Measurements from ENCODE around the gene CALU.
A peak's percentile ranks its signal among the peaks of the same experiment; 100 is the strongest.

The CALU gene

DNA sequence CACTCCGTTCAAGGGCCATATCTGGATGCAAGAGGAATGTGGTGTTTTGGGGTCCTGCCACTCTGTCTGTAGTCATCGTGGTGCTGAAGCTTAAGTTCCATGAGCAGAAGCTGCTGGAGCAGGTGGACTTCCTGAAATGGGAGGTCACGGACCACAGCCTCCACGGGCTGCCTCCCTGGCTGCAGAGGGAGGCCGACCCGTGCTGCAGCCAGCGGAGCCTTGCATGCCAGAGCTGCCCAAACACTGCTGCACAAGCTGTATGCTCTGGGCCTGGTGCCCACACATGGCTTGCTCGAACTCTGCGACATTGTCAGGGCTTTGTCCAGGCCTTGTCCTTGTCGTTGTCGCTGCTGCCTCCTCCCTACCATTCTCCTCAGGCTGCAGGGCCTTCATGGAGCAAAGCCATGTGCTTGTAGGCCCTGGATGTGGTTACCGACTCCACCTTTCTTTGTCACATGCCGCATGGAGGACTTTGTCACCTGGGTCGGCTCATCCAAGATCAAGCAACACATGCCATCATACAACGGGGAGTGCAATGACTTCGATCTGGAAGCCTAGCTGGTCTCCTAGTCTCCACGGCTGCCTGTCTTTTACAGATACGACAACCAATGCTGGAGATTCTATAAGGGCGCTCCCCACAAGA, 45.7 kb upstream of the CALU start:
- Histone ChIP-seq H3K9me2 (replicated peaks; ENCODE audit: insufficient read depth, low read length) (no peaks in the 10 kb centered on the region), H3K4me2 (ENCODE audit: low read depth, low read length, poor library complexity, severe bottlenecking) (no peak overlapping the region), H3K36me3 (ENCODE audit: low read length) (no peaks in the 10 kb centered on the region), H3K27me3 (ENCODE audit: low read length) (no peaks in the 10 kb centered on the region; the same call in 1 of the 2 replicates), H4K20me1 (ENCODE audit: low read depth, low read length) (no peaks in the 10 kb centered on the region), H3K9ac (ENCODE audit: low read length) (no peak overlapping the region), H3K79me2 (ENCODE audit: insufficient read depth, low read length) (no peaks in the 10 kb centered on the region), H3K4me3 (ENCODE audit: insufficient read depth, low read length, poor library complexity, severe bottlenecking) (no peak overlapping the region), H3F3A (ENCODE audit: insufficient read depth) (no peaks in the 10 kb centered on the region), H3K27ac (ENCODE audit: low read depth, low read length) (no peak overlapping the region), H3K9me3 (ENCODE audit: insufficient read depth, low read length) (no peaks in the 10 kb centered on the region), H2AFZ (ENCODE audit: low read depth, low read length, severe bottlenecking) (no peak overlapping the region)
- TF ChIP-seq EZH2phosphoT487 (conservative IDR thresholded peaks at IDR 0.05; ENCODE audit: low read length): no peak
- TF ChIP-seq, protein P1, sequence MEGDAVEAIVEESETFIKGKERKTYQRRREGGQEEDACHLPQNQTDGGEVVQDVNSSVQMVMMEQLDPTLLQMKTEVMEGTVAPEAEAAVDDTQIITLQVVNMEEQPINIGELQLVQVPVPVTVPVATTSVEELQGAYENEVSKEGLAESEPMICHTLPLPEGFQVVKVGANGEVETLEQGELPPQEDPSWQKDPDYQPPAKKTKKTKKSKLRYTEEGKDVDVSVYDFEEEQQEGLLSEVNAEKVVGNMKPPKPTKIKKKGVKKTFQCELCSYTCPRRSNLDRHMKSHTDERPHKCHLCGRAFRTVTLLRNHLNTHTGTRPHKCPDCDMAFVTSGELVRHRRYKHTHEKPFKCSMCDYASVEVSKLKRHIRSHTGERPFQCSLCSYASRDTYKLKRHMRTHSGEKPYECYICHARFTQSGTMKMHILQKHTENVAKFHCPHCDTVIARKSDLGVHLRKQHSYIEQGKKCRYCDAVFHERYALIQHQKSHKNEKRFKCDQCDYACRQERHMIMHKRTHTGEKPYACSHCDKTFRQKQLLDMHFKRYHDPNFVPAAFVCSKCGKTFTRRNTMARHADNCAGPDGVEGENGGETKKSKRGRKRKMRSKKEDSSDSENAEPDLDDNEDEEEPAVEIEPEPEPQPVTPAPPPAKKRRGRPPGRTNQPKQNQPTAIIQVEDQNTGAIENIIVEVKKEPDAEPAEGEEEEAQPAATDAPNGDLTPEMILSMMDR (IDR thresholded peaks at IDR 0.05; ENCODE audit: insufficient read depth, low read length, poor library complexity, severe bottlenecking): no peak

DNA sequence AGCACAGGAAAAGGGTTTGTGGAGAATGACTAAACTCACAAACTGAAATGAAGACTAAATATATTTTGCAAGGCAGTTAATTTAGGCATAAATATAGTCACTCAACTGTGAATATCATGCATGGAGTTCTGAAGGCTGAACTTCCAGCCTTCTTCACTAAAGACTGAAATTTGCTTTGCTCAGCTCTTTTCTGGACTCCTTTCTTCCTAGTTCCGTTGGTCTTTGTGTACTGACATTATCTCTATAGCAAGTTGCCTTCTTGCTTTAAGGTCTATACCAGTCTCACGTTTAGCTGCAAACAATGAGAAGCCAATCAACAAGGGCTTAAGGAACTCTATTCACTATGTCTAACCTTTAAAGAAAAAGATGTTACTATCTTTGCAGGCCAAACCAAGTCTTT, 44.4 kb upstream of the CALU start:
- Histone ChIP-seq H2AFZ (ENCODE audit: low read depth, low read length, severe bottlenecking) (no peak overlapping the region), H3K4me2 (ENCODE audit: low read depth, low read length, poor library complexity, severe bottlenecking) (no peak overlapping the region), H3K79me2 (ENCODE audit: insufficient read depth, low read length) (no peaks in the 10 kb centered on the region), H4K20me1 (ENCODE audit: low read depth, low read length) (no peaks in the 10 kb centered on the region), H3K4me3 (ENCODE audit: insufficient read depth, low read length, poor library complexity, severe bottlenecking) (no peak overlapping the region), H3F3A (ENCODE audit: insufficient read depth) (no peaks in the 10 kb centered on the region), H3K27me3 (ENCODE audit: low read length) (peaks cover 2% of the 10 kb centered on the region; the same call in 1 of the 2 replicates), H3K36me3 (ENCODE audit: low read length) (no peaks in the 10 kb centered on the region), H3K9me2 (replicated peaks; ENCODE audit: insufficient read depth, low read length) (no peaks in the 10 kb centered on the region), H3K27ac (ENCODE audit: low read depth, low read length) (no peak overlapping the region), H3K9ac (ENCODE audit: low read length) (no peak overlapping the region), H3K9me3 (ENCODE audit: insufficient read depth, low read length) (no peaks in the 10 kb centered on the region)
- TF ChIP-seq, protein P1 (IDR thresholded peaks at IDR 0.05; ENCODE audit: insufficient read depth, low read length, poor library complexity, severe bottlenecking): no peak

- Histone ChIP-seq H3K27me3 (ENCODE audit: low read length) (peaks cover 4% of the 10 kb centered on the region; the same call in 1 of the 2 replicates), H2AFZ (ENCODE audit: low read depth, low read length, severe bottlenecking) (peak overlapping the region; percentile 96), H3K36me3 (ENCODE audit: low read length) (no peaks in the 10 kb centered on the region), H3K79me2 (ENCODE audit: insufficient read depth, low read length) (no peaks in the 10 kb centered on the region), H3K27ac (ENCODE audit: low read depth, low read length) (no peak overlapping the region), H4K20me1 (ENCODE audit: low read depth, low read length) (no peaks in the 10 kb centered on the region), H3K9me2 (replicated peaks; ENCODE audit: insufficient read depth, low read length) (no peaks in the 10 kb centered on the region), H3K9me3 (ENCODE audit: insufficient read depth, low read length) (no peaks in the 10 kb centered on the region), H3K4me3 (ENCODE audit: insufficient read depth, low read length, poor library complexity, severe bottlenecking) (peak overlapping the region; percentile 47), H3F3A (ENCODE audit: insufficient read depth) (no peaks in the 10 kb centered on the region), H3K9ac (ENCODE audit: low read length) (peak overlapping the region; percentile 48), H3K4me2 (ENCODE audit: low read depth, low read length, poor library complexity, severe bottlenecking) (peak overlapping the region; percentile 60)
- TF ChIP-seq, protein P1 (IDR thresholded peaks at IDR 0.05; ENCODE audit: insufficient read depth, low read length, poor library complexity, severe bottlenecking): no peak
- no peak for TF ChIP-seq EZH2phosphoT487 (conservative IDR thresholded peaks at IDR 0.05; ENCODE audit: low read length)
Measured at GRCh38 chr7:128697302-128697905, 41.8 kb upstream of the CALU start.

Measured in SU-DHL-6 (cell line).